HG03095 (cell line): Measurements from ENCODE around the gene ARHGDIA.
A peak's percentile ranks its signal among the peaks of the same experiment; 100 is the strongest.

Experiments used
- ATAC-seq: cut with Tn5 transposase; IDR thresholded peaks from one replicate; pipeline ENCODE4 v1.9.1; 2021; ENCODE audit warnings: moderate library complexity; ENCODE audit not compliant: unreplicated experiment

The ARHGDIA gene

GRCh38 chr17:81906476-81907218, 35.5 kb upstream of the ARHGDIA start:
- ATAC-seq = no peak

GRCh38 chr17:81905993-81906392, 34.9 kb upstream of the ARHGDIA start:
- ATAC-seq = no peak

- ATAC-seq = no peak
Measured at GRCh38 chr17:81905424-81905875, 34.3 kb upstream of the ARHGDIA start.

- ATAC-seq = no peak
Measured at GRCh38 chr17:81904600-81905423, 33.7 kb upstream of the ARHGDIA start.

- ATAC-seq = no peak
Measured at GRCh38 chr17:81903896-81904599, 32.9 kb upstream of the ARHGDIA start.

- ATAC-seq = no peak
Measured at GRCh38 chr17:81903415-81903831, 32.3 kb upstream of the ARHGDIA start.

GRCh38 chr17:81902653-81903414, 31.7 kb upstream of the ARHGDIA start:
- ATAC-seq = no peak

GRCh38 chr17:81902023-81902652, 31.0 kb upstream of the ARHGDIA start, which contains the start of gene NPB:
NPB (plus strand) TSS chr17:81902238; CDS start chr17:81902278, 40 bp downstream.
- no peak for ATAC-seq

- ATAC-seq = no peak
Measured at GRCh38 chr17:81901167-81902022, 30.3 kb upstream of the ARHGDIA start.

- no peak for ATAC-seq
Measured at GRCh38 chr17:81900181-81900820, 29.2 kb upstream of the ARHGDIA start.

- ATAC-seq = no peak
Measured at GRCh38 chr17:81899514-81900166, 28.5 kb upstream of the ARHGDIA start.

GRCh38 chr17:81898885-81899284, 27.7 kb upstream of the ARHGDIA start:
- no peak for ATAC-seq

- ATAC-seq = no peak
Measured at GRCh38 chr17:81898029-81898866, 27.1 kb upstream of the ARHGDIA start.

GRCh38 chr17:81895400-81895799, 24.3 kb upstream of the ARHGDIA start:
- ATAC-seq = no peak

- ATAC-seq = peak; percentile 14
Measured at GRCh38 chr17:81891303-81891552, 20.1 kb upstream of the ARHGDIA start.

- no peak for ATAC-seq
Measured at GRCh38 chr17:81890447-81891302, 19.5 kb upstream of the ARHGDIA start.

- ATAC-seq = no peak
Measured at GRCh38 chr17:81889602-81890001, 18.5 kb upstream of the ARHGDIA start.
